Fibroblast of lung (primary cell): Measurements from ENCODE around the gene MCF2L. TPM values are rescaled to one million over a fixed set of nuclear protein-coding genes. Genes with fewer than 3 reads are reported as not detected.

Experiments
- DNase-seq, 2 donors: peaks; one replicate each; pipeline versions ENCODE4 v3.0.0 to v3.0.0-alpha.2; 2010; ENCODE audit warnings: low read depth in 2 of 2
- H2AFZ ChIP-seq: 2 replicates; pipeline ENCODE4 v1.5.1; 2012; ENCODE audit warnings: low read length, control low read depth, inconsistent platforms
- H3K27ac ChIP-seq: 2 replicates; pipeline ENCODE4 v1.5.1; 2011; ENCODE audit warnings: low read length, control low read depth; ENCODE audit not compliant: insufficient read depth
- H3K27me3 ChIP-seq: 2 replicates; pipeline ENCODE4 v1.5.1; 2011; ENCODE audit warnings: mild to moderate bottlenecking, low read length; ENCODE audit not compliant: control insufficient read depth, insufficient read depth
- H3K36me3 ChIP-seq: 2 replicates; pipeline ENCODE4 v1.5.1; 2011; ENCODE audit warnings: low read length; ENCODE audit not compliant: control insufficient read depth, insufficient read depth
- H3K4me1 ChIP-seq: 2 replicates; pipeline ENCODE4 v1.5.1; 2011; ENCODE audit warnings: low read length; ENCODE audit not compliant: control insufficient read depth, insufficient read depth; ENCODE audit errors: extremely low read depth
- H3K4me2 ChIP-seq: 2 replicates; pipeline ENCODE4 v1.5.1; 2011; ENCODE audit warnings: low read length, control low read depth; ENCODE audit not compliant: insufficient read depth; ENCODE audit errors: extremely low read depth
- H3K4me3 ChIP-seq, 4 experiments: fragments of 200-600 bp in 1 of 4; sonication (generic) in 1 of 4; replicated peaks in 1 of 4; 2 replicates each; pipeline ENCODE4 v1.5.1; 2011 to 2016; ENCODE audit warnings: low read length in 4 of 4, low read depth in 3 of 4, mild to moderate bottlenecking in 3 of 4, control low read depth in 2 of 4, inconsistent platforms in 1 of 4, mixed read lengths in 1 of 4; ENCODE audit not compliant: insufficient read depth in 1 of 4; ENCODE audit errors: control extremely low read depth in 1 of 4
- H3K79me2 ChIP-seq: 2 replicates; pipeline ENCODE4 v1.5.1; 2012; ENCODE audit warnings: mild to moderate bottlenecking, low read length, inconsistent platforms; ENCODE audit not compliant: control insufficient read depth, insufficient read depth
- H3K9ac ChIP-seq: 2 replicates; pipeline ENCODE4 v1.5.1; 2011; ENCODE audit warnings: mild to moderate bottlenecking, low read length, control low read depth; ENCODE audit not compliant: insufficient read depth
- H3K9me3 ChIP-seq: 2 replicates; pipeline ENCODE4 v1.5.1; 2012; ENCODE audit warnings: low read depth, low read length; ENCODE audit not compliant: control insufficient read depth, insufficient read depth
- H4K20me1 ChIP-seq: 2 replicates; pipeline ENCODE4 v1.5.1; 2011; ENCODE audit warnings: low read length; ENCODE audit not compliant: control insufficient read depth, insufficient read depth; ENCODE audit errors: extremely low read depth
- CTCF ChIP-seq, 2 donors: IDR thresholded peaks in 1 of 2; conservative IDR thresholded peaks in 1 of 2; 1 replicate in 1 of 2; 2 replicates in 1 of 2; pipeline ENCODE4 v1.5.1; 2011 to 2012; ENCODE audit warnings: low read length in 2 of 2, control low read depth in 1 of 2, inconsistent platforms in 1 of 2, low read depth in 1 of 2, mild to moderate bottlenecking in 1 of 2
- EZH2 ChIP-seq: IDR thresholded peaks from 2 replicates; pipeline ENCODE4 v1.5.1; 2012; ENCODE audit warnings: low read length, control low read depth, mild to moderate bottlenecking; ENCODE audit errors: missing control alignments
- polyA plus RNA-seq, 2 donors: library from polyadenylated mRNA; depleted of rRNA in 1 of 2; stranded (reverse) in 1 of 2; unstranded in 1 of 2; fragments of >200 nt; gene quantifications; 2 replicates each; pipeline ENCODE4 v1.2.1, GENCODE V29; 2011 to 2012; ENCODE audit warnings: missing spikeins in 1 of 2
- total RNA-seq: library from RNA; depleted of rRNA; stranded (reverse); fragments of >200 nt; gene quantifications from 2 replicates; pipeline ENCODE4 v1.2.1, GENCODE V29; 2014

MCF2L gene
- total and polyA plus RNA-seq, 2 donors (not counting 1 experiment from before 2014, with no cell fraction given), result 0.18 to 3.3 TPM

- TF ChIP-seq CTCF (conservative IDR thresholded peaks at IDR 0.05 in 1 of 2, IDR thresholded peaks at IDR 0.05 in 1 of 2; ENCODE audit: low read depth in 1 of 2, low read length in 2 of 2) (no peak), EZH2 (no peak)
- Histone ChIP-seq H3K4me1 (peaks cover 4% of the 10 kb centered on the region), H3K27me3 (peaks cover 9% of the 10 kb centered on the region), H3K4me3 (no peak overlapping the region), H3K4me2 (no peak overlapping the region), H3K36me3 (no peaks in the 10 kb centered on the region), H3K9me3 (no peaks in the 10 kb centered on the region), H3K79me2 (no peaks in the 10 kb centered on the region), H3K27ac (no peak overlapping the region), H4K20me1 (no peaks in the 10 kb centered on the region), H3K9ac (no peak overlapping the region), H2AFZ (no peak overlapping the region)
- DNase-seq, result no peak
Observed at GRCh38 chr13:113102727-113103126, 133.7 kb downstream of the MCF2L start.

- H3K4me3 ChIP-seq, result no peak overlapping the region
- no peaks in the 10 kb centered on the region for H4K20me1 ChIP-seq
- peaks cover 2% of the 10 kb centered on the region for H3K4me1 ChIP-seq
- H3K36me3 ChIP-seq, result no peaks in the 10 kb centered on the region
- no peak overlapping the region for H3K27ac ChIP-seq
- no peaks in the 10 kb centered on the region for H3K79me2 ChIP-seq
- TF ChIP-seq EZH2, result no peak
- TF ChIP-seq CTCF (conservative IDR thresholded peaks at IDR 0.05 in 1 of 2, IDR thresholded peaks at IDR 0.05 in 1 of 2; ENCODE audit: low read depth in 1 of 2, low read length in 2 of 2), result no peak
- no peak for DNase-seq
- no peak overlapping the region for H3K4me2 ChIP-seq
- H2AFZ ChIP-seq, result no peak overlapping the region
- H3K9me3 ChIP-seq, result no peaks in the 10 kb centered on the region
- no peak overlapping the region for H3K9ac ChIP-seq
- peaks cover 5% of the 10 kb centered on the region for H3K27me3 ChIP-seq
Observed at GRCh38 chr13:113103646-113104045, 134.6 kb downstream of the MCF2L start.

GRCh38 chr13:113105032-113105920 is 136.3 kb downstream of the MCF2L start, which contains the start of gene F7:
Gene F7 (plus strand): TSS chr13:113105791. CDS start chr13:113105842, 51 bp downstream.
- TF ChIP-seq EZH2, result no peak
- no peak for TF ChIP-seq CTCF (conservative IDR thresholded peaks at IDR 0.05 in 1 of 2, IDR thresholded peaks at IDR 0.05 in 1 of 2; ENCODE audit: low read depth in 1 of 2, low read length in 2 of 2)
- no peak within 1 kb of the TSS for H2AFZ ChIP-seq
- H3K4me2 ChIP-seq, result no peak within 1 kb of the TSS
- H3K9me3 ChIP-seq, result no peaks in the 10 kb centered on the region
- no peak within 1 kb of the TSS for H3K27ac ChIP-seq
- no peak for DNase-seq
- H3K4me3 ChIP-seq, result no peak within 1 kb of the TSS
- no peaks in the 10 kb centered on the region for H3K79me2 ChIP-seq
- no peaks in the 10 kb centered on the region for H4K20me1 ChIP-seq
- peaks cover 12% of the 10 kb centered on the region for H3K27me3 ChIP-seq
- no peak within 1 kb of the TSS for H3K9ac ChIP-seq
- peaks cover 2% of the 10 kb centered on the region for H3K4me1 ChIP-seq
- no peaks in the 10 kb centered on the region for H3K36me3 ChIP-seq
